Smooth muscle cell (in vitro differentiated cells): Measurements from ENCODE around the gene CSTF2. TPM values are rescaled to one million over a fixed set of nuclear protein-coding genes. Genes with fewer than 3 reads are reported as not detected.

ENCODE experiments used
- DNase-seq: peaks from one replicate; lab custom pipeline; 2025; ENCODE audit not compliant: unreplicated experiment; lab: John Stamatoyannopoulos, UW
- H2AFZ ChIP-seq: fragments of 200-600 bp; sonication (generic); 2 replicates; pipeline ENCODE4 v1.6.0; 2016; ENCODE audit warnings: antibody characterized with exemption, low read depth, mild to moderate bottlenecking
- H3F3A ChIP-seq: fragments of 200-600 bp; sonication (generic); 2 replicates; pipeline ENCODE4 v1.6.0; 2017; ENCODE audit warnings: antibody characterized with exemption, low read depth
- H3K27ac ChIP-seq: fragments of 200-600 bp; sonication (generic); 2 replicates; pipeline ENCODE4 v1.5.1; 2016; ENCODE audit warnings: low read depth, mild to moderate bottlenecking
- H3K27me3 ChIP-seq: fragments of 200-600 bp; sonication (generic); 2 replicates; pipeline ENCODE4 v1.6.1; 2016; ENCODE audit warnings: low read depth, mild to moderate bottlenecking
- H3K36me3 ChIP-seq: fragments of 200-600 bp; sonication (generic); 2 replicates; pipeline ENCODE4 v1.5.1; 2016; ENCODE audit warnings: low read depth
- H3K4me1 ChIP-seq: fragments of 200-600 bp; sonication (generic); 2 replicates; pipeline ENCODE4 v1.5.1; 2016; ENCODE audit warnings: low read depth
- H3K4me2 ChIP-seq: fragments of 200-600 bp; sonication (generic); 2 replicates; pipeline ENCODE4 v1.6.0; 2016; ENCODE audit warnings: mild to moderate bottlenecking
- H3K4me3 ChIP-seq: fragments of 200-600 bp; sonication (generic); 2 replicates; pipeline ENCODE4 v1.5.1; 2016; ENCODE audit warnings: mild to moderate bottlenecking
- H3K79me2 ChIP-seq: fragments of 200-600 bp; sonication (generic); 2 replicates; pipeline ENCODE4 v1.6.0; 2016; ENCODE audit warnings: low read depth, mild to moderate bottlenecking
- H3K9ac ChIP-seq: fragments of 200-600 bp; sonication (generic); 2 replicates; pipeline ENCODE4 v1.6.0; 2016; ENCODE audit warnings: low read depth
- H3K9me3 ChIP-seq: fragments of 200-600 bp; sonication (generic); replicated peaks from 2 replicates; pipeline ENCODE4 v1.5.1; 2016; ENCODE audit warnings: low read depth
- H4K20me1 ChIP-seq: fragments of 200-600 bp; sonication (generic); 2 replicates; pipeline ENCODE4 v1.6.0; 2016; ENCODE audit warnings: low read depth
- CTCF ChIP-seq: fragments of 200-600 bp; sonication (generic); IDR thresholded peaks from 2 replicates; pipeline ENCODE4 v1.5.1; 2017; ENCODE audit warnings: borderline replicate concordance, mild to moderate bottlenecking, antibody characterized with exemption; ENCODE audit not compliant: insufficient read depth, poor library complexity, severe bottlenecking
- WGBS: methylation state at CpG from one replicate; pipeline ENCODE4 v1.1.7; 2016; ENCODE audit warnings: low lambda C conversion rate; 5-methylcytosine and 5-hydroxymethylcytosine counted together
- polyA plus RNA-seq: library from polyadenylated mRNA; unstranded; fragments of >200 nt; fragmentation: Nextera tagmentation; extraction: Ambion mirVana; gene quantifications from 2 replicates; pipeline ENCODE4 v1.2.1, GENCODE V29; 2016
- total RNA-seq: library from RNA; depleted of rRNA; stranded (reverse); fragments of >200 nt; gene quantifications from 2 replicates; pipeline ENCODE4 v1.2.3, GENCODE V29; 2014

Gene CSTF2
- total and polyA plus RNA-seq, 2 experiments from 2014 or later: 16.7 to 23.0 TPM

GRCh38 chrX:100817340-100817739 lies 2.9 kb upstream of the CSTF2 start:
- peaks cover 5% of the 10 kb centered on the region for H3K4me1 ChIP-seq
- 50% methylated on average over 2 of the region's 2 CpGs for WGBS
- no peaks in the 10 kb centered on the region for H3K27me3 ChIP-seq
- DNase-seq: no peak
- no peaks in the 10 kb centered on the region for H3K9me3 ChIP-seq
- no peaks in the 10 kb centered on the region for H3K79me2 ChIP-seq
- no peaks in the 10 kb centered on the region for H4K20me1 ChIP-seq
- TF ChIP-seq CTCF: no peak
- no peak overlapping the region for H3K9ac ChIP-seq
- H3K4me3 ChIP-seq: no peak overlapping the region
- no peaks in the 10 kb centered on the region for H3F3A ChIP-seq
- no peak overlapping the region for H3K27ac ChIP-seq
- no peak overlapping the region for H2AFZ ChIP-seq
- H3K36me3 ChIP-seq: no peaks in the 10 kb centered on the region
- H3K4me2 ChIP-seq: no peak overlapping the region

GRCh38 chrX:100819534-100819836 lies 706 bp upstream of the CSTF2 start:
- DNase-seq: no peak
- Histone ChIP-seq H2AFZ (peak overlapping the region; percentile 82), H3K27ac (peak overlapping the region; percentile 54), H3K36me3 (peaks cover 7% of the 10 kb centered on the region), H3K27me3 (no peaks in the 10 kb centered on the region), H3K9me3 (no peaks in the 10 kb centered on the region), H3K9ac (no peak overlapping the region), H3K4me2 (peak overlapping the region; percentile 83), H3K79me2 (no peaks in the 10 kb centered on the region), H4K20me1 (no peaks in the 10 kb centered on the region), H3F3A (no peaks in the 10 kb centered on the region), H3K4me3 (peak overlapping the region; percentile 64), H3K4me1 (no peaks in the 10 kb centered on the region)
- 54% methylated on average over 15 of the region's 15 CpGs for WGBS
- TF ChIP-seq CTCF: no peak

- Histone ChIP-seq H3F3A (no peaks in the 10 kb centered on the region), H3K9ac (no peak overlapping the region), H3K4me2 (no peak overlapping the region), H4K20me1 (no peaks in the 10 kb centered on the region), H3K79me2 (no peaks in the 10 kb centered on the region), H3K36me3 (no peaks in the 10 kb centered on the region), H2AFZ (no peak overlapping the region), H3K9me3 (no peaks in the 10 kb centered on the region), H3K4me1 (no peaks in the 10 kb centered on the region), H3K4me3 (no peak overlapping the region), H3K27ac (no peak overlapping the region), H3K27me3 (no peaks in the 10 kb centered on the region)
- 68% methylated on average over 2 of the region's 2 CpGs for WGBS
- no peak for TF ChIP-seq CTCF
- DNase-seq: no peak
These were observed 9.5 kb downstream of the CSTF2 start for GRCh38 chrX:100829730-100830129.

- no peak overlapping the region for H3K27ac ChIP-seq
- no peaks in the 10 kb centered on the region for H3K36me3 ChIP-seq
- H3K79me2 ChIP-seq: no peaks in the 10 kb centered on the region
- H2AFZ ChIP-seq: no peak overlapping the region
- WGBS: 89% methylated on average over 5 of the region's 5 CpGs
- DNase-seq: no peak
- H4K20me1 ChIP-seq: no peaks in the 10 kb centered on the region
- no peaks in the 10 kb centered on the region for H3K9me3 ChIP-seq
- H3K27me3 ChIP-seq: no peaks in the 10 kb centered on the region
- no peak overlapping the region for H3K4me3 ChIP-seq
- no peak overlapping the region for H3K4me2 ChIP-seq
- TF ChIP-seq CTCF: no peak
- H3K4me1 ChIP-seq: no peaks in the 10 kb centered on the region
- H3K9ac ChIP-seq: no peak overlapping the region
- H3F3A ChIP-seq: no peaks in the 10 kb centered on the region
These were observed 10.0 kb downstream of the CSTF2 start for GRCh38 chrX:100830143-100830542.
